Heart left ventricle (tissue), 13 donors: ENCODE measurements around the gene RBKS.

Source experiments
- POLR2A ChIP-seq, 2 donors: fragments of 450-650 bp; IDR thresholded peaks; one replicate each; pipeline ENCODE4 v1.6.1; 2017; ENCODE audit warnings: antibody characterized with exemption in 2 of 2, mild to moderate bottlenecking in 2 of 2, moderate library complexity in 2 of 2
- TF ChIP-seq, protein P1 (sequence below), 12 donors: fragments of 200-600 bp; sonication (generic) in 4 of 12; IDR thresholded peaks; one replicate each; pipeline versions ENCODE4 v1.5.0 to v1.8.0; 2018 to 2022; ENCODE audit warnings: antibody characterized with exemption in 12 of 12, mild to moderate bottlenecking in 5 of 12
- donor health status: ischemic (EF 13 %, LVEDD 7.1; RV severe dilation, severe dysfunction).
- donor health status: DM: no; HTN: yes; CAD: no.
- donor health status: DM: no; HTN: no; CAD: no.
- donor health status: ischemic (EF 25% LVEDD 6.9; RV normal size, moderate dysfunction).
- donor health status: ischemic (EF 25% LVEDD 5.7; RV mildly dilated, moderate dysfunction).
- donor health status: ischemic (EF 35%, LVEDD 5.7; RV mildly dilated, moderate dysfunction).
- donor health status: nonischemic (EF 11% LVEDD 7.7; RV severe dilation, severe dysfunction).
- donor health status: DM: yes; HTN: yes; CAD: no.
- donor health status: PGD.
- donor health status: ischemic (EF 29% LVEDD 5.4; RV normal size, mild dysfunction).
- donor health status: nonischemic (EF 23%, LVEDD 6.1; RV moderate dilation, normal function).

DNA sequence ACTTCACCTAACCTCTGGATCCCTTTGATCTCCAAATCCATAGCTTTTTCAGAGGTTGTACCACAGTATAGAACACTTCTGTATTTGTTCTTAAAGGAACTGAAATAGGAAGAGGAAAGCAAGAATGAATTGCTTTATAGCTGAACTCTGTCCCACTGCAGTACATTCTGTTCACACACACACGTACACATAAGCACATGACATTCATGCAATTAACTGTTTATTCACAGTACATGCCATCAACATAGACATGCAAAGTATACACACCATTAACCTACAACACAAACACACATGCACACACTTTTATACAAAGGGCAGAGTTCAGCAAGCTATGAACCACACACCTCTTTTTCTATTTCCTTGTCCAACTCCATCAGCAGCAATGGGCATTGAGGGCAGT lies 75.4 kb downstream of the RBKS start:
- TF ChIP-seq, protein P1, sequence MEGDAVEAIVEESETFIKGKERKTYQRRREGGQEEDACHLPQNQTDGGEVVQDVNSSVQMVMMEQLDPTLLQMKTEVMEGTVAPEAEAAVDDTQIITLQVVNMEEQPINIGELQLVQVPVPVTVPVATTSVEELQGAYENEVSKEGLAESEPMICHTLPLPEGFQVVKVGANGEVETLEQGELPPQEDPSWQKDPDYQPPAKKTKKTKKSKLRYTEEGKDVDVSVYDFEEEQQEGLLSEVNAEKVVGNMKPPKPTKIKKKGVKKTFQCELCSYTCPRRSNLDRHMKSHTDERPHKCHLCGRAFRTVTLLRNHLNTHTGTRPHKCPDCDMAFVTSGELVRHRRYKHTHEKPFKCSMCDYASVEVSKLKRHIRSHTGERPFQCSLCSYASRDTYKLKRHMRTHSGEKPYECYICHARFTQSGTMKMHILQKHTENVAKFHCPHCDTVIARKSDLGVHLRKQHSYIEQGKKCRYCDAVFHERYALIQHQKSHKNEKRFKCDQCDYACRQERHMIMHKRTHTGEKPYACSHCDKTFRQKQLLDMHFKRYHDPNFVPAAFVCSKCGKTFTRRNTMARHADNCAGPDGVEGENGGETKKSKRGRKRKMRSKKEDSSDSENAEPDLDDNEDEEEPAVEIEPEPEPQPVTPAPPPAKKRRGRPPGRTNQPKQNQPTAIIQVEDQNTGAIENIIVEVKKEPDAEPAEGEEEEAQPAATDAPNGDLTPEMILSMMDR (IDR thresholded peaks at IDR 0.05) = no peak
- no peak for TF ChIP-seq POLR2A (IDR thresholded peaks at IDR 0.05)
